HTERT RPE-1 (cell line): ENCODE data around the gene CDH13.

Source experiments
- in situ Hi-C: fragments of 300-500 bp; cut with MboI; formaldehyde crosslinking; loops from 4 replicates; pipeline ENCODE4 v1.14.3; 2020; ENCODE audit warnings: low sequenced_read_pairs

The CDH13 gene

GRCh38 chr16:83312718-83313245, 686.0 kb downstream of the CDH13 start:
- in situ Hi-C loops, result no loop called here

DNA sequence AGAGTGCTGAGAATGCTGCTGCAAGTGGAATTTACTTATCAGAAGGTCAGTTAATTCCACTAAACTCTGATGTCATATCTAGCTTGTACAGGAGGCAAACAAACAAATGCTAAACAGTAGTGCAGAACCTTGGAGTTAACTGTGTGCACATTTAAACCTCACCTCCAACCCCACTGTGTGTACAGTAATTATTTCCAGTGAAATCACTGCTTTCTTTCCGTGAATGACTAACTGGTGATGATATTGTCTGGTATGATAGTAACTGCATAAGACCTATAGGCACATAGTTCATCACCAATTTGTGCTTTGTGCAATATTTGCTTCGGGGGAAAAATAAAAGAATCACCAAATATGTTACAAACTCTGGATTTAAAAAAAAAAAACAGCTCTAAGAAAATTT, 688.5 kb downstream of the CDH13 start:
- in situ Hi-C loops, result no loop called here

- in situ Hi-C loops, result no loop called here
Observed at GRCh38 chr16:83316458-83316857, 689.7 kb downstream of the CDH13 start.

GRCh38 chr16:83318390-83318789, 691.6 kb downstream of the CDH13 start:
- in situ Hi-C loops, result no loop called here

DNA sequence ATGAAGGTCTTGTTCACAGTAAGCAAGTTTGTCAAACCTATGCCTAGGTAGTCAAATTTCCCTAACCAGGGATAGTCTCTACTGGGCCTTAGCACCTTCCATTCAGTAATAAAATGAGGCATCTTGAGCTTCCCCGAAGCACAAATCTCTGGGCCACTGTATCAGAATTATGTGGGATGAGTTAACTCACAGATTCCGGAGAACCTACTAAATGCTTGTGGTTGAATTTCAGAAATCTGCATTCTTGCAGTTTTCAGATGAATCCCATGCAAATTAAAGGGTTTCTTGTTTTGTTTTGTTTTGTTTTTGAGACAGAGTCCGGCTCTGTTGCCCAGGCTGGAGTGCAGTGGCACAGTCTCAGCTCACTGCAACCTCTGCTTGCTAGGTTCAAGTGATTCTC, 702.2 kb downstream of the CDH13 start:
- in situ Hi-C loops, result no loop called here

DNA sequence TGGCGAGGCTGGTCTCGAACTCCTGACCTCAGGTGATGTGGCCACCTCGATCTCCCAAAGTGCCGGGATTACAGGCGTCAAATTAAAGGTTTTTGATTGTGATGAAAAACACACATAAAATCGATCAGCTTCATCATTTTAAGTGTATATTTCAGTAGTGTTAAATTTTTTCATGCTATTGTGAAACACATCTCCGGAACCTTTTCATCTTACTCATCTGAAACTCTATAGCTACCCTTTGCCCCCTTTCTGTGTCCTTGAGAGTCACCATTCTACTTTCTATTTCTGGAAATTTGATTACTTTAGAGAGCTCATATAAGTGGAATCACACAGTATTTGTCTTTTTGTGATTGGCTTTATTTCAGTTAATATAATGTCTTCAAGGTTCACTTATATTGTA, 702.7 kb downstream of the CDH13 start:
- in situ Hi-C loops, result no loop called here

GRCh38 chr16:83330251-83330650, 703.5 kb downstream of the CDH13 start:
- in situ Hi-C loops, result no loop called here

DNA sequence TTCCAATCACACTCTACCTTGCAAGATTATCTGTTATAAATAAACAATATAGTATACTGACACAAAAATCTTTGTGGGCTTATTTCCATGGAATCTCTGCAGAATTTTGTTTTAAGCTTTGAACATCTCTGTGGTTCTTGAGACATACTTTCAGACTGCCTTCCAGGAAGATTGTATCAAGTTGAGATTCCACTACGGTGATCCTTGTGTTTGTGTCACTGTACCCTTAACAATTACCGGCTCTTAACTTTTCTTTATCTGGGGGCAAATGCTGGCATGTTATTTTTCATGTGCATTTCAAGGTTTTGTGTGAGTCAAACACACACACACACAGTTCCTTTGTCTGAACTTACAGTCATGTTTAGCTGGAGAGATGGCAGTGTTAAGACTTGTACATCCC, 708.3 kb downstream of the CDH13 start:
- in situ Hi-C loops, result no loop called here

- in situ Hi-C loops, result no loop called here
Observed at GRCh38 chr16:83336603-83337002, 709.8 kb downstream of the CDH13 start.

- in situ Hi-C loops, result no loop called here
Observed at GRCh38 chr16:83338138-83338537, 711.4 kb downstream of the CDH13 start.

- in situ Hi-C loops, result no loop called here
Observed at GRCh38 chr16:83338941-83339340, 712.2 kb downstream of the CDH13 start.

DNA sequence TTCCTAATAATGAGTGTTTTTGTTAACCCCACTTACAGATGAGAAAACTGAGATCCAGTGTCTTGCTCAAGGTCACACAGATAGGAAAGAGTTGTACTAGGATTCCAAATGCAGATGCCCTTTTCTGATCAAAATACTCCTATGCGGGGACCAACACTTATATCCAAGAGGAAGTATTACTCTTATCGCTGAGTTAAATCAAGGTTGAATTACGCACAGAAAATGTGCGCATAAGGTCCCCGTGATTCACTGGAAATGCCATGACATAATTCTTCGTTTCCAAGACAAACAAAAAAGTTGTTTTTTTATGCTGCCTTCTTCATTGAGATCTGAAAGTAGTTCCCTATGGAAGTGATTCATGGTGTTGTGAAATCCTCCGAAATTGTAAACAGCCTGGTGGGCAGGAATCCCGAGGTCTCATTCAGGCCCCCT, 717.2 kb downstream of the CDH13 start:
- in situ Hi-C loops, result no loop called here

- in situ Hi-C loops, result no loop called here
Observed at GRCh38 chr16:83345846-83346640, 719.3 kb downstream of the CDH13 start.

- in situ Hi-C loops, result no loop called here
Observed at GRCh38 chr16:83348991-83349390, 722.2 kb downstream of the CDH13 start.

GRCh38 chr16:83350481-83350880, 723.7 kb downstream of the CDH13 start:
- in situ Hi-C loops, result no loop called here

DNA sequence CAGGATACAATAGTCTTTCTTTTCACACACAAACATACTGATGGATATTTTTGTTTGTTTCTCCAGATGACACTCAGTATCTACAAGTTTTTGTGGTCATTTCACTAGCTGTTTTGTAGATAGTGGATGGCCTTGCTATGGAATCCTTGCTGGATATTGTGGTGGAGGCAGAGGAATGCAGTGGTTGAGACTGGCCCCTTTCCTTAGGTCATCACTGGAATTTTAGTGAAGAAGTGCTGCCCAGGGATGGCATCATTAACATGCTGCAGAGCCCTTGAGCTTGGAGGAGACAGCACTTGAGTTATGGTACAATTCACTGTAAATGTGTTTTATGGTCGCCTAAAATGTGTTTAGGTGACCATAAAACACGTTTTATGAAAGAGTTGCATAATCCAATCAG, 725.1 kb downstream of the CDH13 start:
- in situ Hi-C loops, result no loop called here

DNA sequence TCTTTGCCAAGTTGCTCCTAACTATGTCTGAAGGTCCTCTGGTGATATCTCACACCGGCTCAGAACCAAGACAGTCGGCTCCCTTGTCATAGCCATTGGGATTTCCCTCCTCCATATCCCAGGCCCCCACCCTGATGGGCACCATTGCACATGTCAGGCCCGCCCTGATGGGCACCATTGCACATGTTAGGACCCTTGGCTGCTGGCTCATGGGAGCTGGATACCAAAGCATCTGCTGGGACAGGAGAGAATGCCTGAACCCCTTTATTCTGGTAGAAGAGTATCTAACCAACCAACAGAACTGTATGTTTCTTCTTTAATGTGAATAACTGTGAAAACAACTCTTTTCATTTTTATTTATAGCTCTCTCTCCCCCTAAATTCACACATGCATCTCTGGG, 726.5 kb downstream of the CDH13 start:
- in situ Hi-C loops, result no loop called here

DNA sequence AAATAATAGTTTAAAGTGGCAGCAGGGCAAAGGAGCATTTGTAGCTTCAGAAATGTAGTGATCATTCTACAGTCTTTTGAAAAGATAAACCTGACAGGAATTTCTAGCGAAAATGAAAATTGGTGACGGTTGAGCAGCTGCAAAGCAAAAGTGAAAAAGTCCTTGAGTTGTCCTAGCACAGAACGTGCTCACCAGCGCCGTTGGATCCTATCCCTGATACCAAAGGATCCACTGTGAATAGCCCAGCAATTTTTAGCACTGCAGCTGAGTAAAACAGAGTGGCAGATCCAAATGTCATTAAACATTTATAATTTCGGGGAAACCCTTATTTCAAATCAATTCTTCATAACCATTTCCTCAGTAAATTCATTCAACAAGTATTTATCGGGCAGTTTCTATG, 727.2 kb downstream of the CDH13 start:
- in situ Hi-C loops, result no loop called here

DNA sequence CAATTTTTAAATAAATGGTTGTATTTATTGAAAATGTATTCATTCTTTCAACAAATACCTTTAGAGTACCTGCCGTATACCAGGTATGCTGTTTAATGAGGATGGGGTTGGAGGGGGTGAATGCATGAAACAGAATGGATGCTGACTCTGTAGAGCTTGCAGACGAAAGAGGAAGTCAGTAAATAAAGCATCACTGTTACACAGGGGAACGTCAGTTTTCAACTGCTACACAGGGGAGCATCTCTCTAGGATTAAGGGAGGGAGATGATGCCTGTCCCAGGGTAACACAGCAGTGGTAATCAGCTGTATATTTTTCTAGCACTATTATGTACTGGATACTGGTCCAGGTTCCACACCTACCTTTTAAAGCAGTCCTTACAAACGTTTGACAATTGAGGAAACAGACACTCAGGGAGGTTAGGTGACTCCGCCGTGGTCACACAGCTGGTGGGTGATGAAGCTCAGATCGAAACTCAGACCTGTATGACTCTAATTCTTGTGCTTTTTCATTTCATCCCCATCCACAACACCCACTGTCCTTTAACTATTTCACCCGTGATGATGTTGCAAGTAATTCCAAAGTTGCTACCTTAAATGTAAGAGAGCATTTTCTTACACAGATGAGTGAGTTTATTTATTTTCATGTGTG, 728.9 kb downstream of the CDH13 start:
- in situ Hi-C loops, result no loop called here

GRCh38 chr16:83356266-83356665, 729.5 kb downstream of the CDH13 start:
- in situ Hi-C loops, result no loop called here

GRCh38 chr16:83356986-83357385, 730.2 kb downstream of the CDH13 start:
- in situ Hi-C loops, result no loop called here

GRCh38 chr16:83363521-83363920, 736.8 kb downstream of the CDH13 start:
- in situ Hi-C loops, result no loop called here
